Heart left ventricle (tissue), 16 donors: ENCODE measurements around the gene TTC7B. TPM values are rescaled to one million over a fixed set of nuclear protein-coding genes. Genes with fewer than 3 reads are reported as not detected.

Source experiments
- ATAC-seq, 4 donors: fragments of 200-7000 bp; cut with Tn5 transposase; one replicate each; pipeline ENCODE4 v1.9.1; 2020 to 2022; ENCODE audit warnings: moderate library complexity in 4 of 4, mild to moderate bottlenecking in 3 of 4, moderate number of reproducible peaks in 1 of 4
- DNase-seq, 5 donors: peaks; one replicate each; pipeline ENCODE4 v3.0.0-alpha.2; 2020
- H3K27ac ChIP-seq, 12 donors: fragments of 200-600 bp; sonication (generic) in 4 of 12; one replicate each; pipeline versions ENCODE4 v1.5.0 to v1.8.0; 2016 to 2022; ENCODE audit warnings: mild to moderate bottlenecking in 2 of 12
- H3K27me3 ChIP-seq, 9 donors: fragments of 200-600 bp; sonication (generic) in 2 of 9; one replicate each; pipeline versions ENCODE4 v1.5.1 to v1.8.0; 2016 to 2022; ENCODE audit warnings: mild to moderate bottlenecking in 3 of 9
- H3K36me3 ChIP-seq, 9 donors: fragments of 200-600 bp; sonication (generic) in 2 of 9; one replicate each; pipeline versions ENCODE4 v1.5.0 to v1.8.0; 2018 to 2022; ENCODE audit warnings: mild to moderate bottlenecking in 2 of 9
- H3K4me1 ChIP-seq, 12 donors: fragments of 200-600 bp; sonication (generic) in 4 of 12; one replicate each; pipeline versions ENCODE4 v1.5.0 to v1.8.0; 2016 to 2022; ENCODE audit warnings: mild to moderate bottlenecking in 3 of 12
- H3K4me3 ChIP-seq, 12 donors: fragments of 200-600 bp; sonication (generic) in 4 of 12; one replicate each; pipeline versions ENCODE4 v1.5.0 to v1.8.0; 2017 to 2022; ENCODE audit warnings: mild to moderate bottlenecking in 9 of 12, moderate library complexity in 4 of 12
- H3K9me3 ChIP-seq, 12 donors: fragments of 200-600 bp; sonication (generic) in 4 of 12; one replicate each; pipeline versions ENCODE4 v1.5.0 to v1.8.0; 2016 to 2022; ENCODE audit warnings: mild to moderate bottlenecking in 1 of 12
- POLR2A ChIP-seq, 2 donors: fragments of 450-650 bp; IDR thresholded peaks; one replicate each; pipeline ENCODE4 v1.6.1; 2017; ENCODE audit warnings: antibody characterized with exemption in 2 of 2, mild to moderate bottlenecking in 2 of 2, moderate library complexity in 2 of 2
- WGBS, 4 donors: extraction: QIAGEN DNeasy Blood & Tissue Kit in 2 of 4; methylation state at CpG; one replicate each; pipeline versions ENCODE4 v1.1.5 to v1.1.7; 2013 to 2018; 5-methylcytosine and 5-hydroxymethylcytosine counted together
- intact Hi-C, 10 donors: fragments of 100-400 bp; cut with DNase I; formaldehyde crosslinking; loops; one replicate each; pipeline versions ENCODE4 v1.11.1 to v1.14.2; 2022
- polyA plus RNA-seq, 2 donors: library from polyadenylated mRNA; stranded (reverse); fragments of 200-250 nt; gene quantifications; one replicate each; pipeline ENCODE4 v1.2.3, GENCODE V29; 2013
- total RNA-seq, 9 donors: library from RNA; depleted of rRNA in 2 of 9; stranded (reverse); fragments of >200 nt in 2 of 9; fragmentation: NEBNext Ultra II Directional in 3 of 9; extraction: Animal tissue kit (Norgen Biotek cat#: 25700) in 3 of 9; gene quantifications; one replicate each; pipeline versions ENCODE4 v1.1.0 to v1.2.4, GENCODE V29; 2016 to 2023
- TF ChIP-seq, protein P1 (sequence below), 12 donors: fragments of 200-600 bp; sonication (generic) in 4 of 12; IDR thresholded peaks; one replicate each; pipeline versions ENCODE4 v1.5.0 to v1.8.0; 2018 to 2022; ENCODE audit warnings: antibody characterized with exemption in 12 of 12, mild to moderate bottlenecking in 5 of 12
- donor health status: ischemic (EF 13 %, LVEDD 7.1; RV severe dilation, severe dysfunction).
- donor health status: healthy with polysubstance abuse.
- donor health status: DM: no; HTN: yes; CAD: no.
- donor health status: DM: no; HTN: no; CAD: no.
- donor health status: ischemic (EF 25% LVEDD 6.9; RV normal size, moderate dysfunction).
- donor health status: ischemic (EF 25% LVEDD 5.7; RV mildly dilated, moderate dysfunction).
- donor health status: healthy.
- donor health status: DM: yes; HTN: yes; CAD: no.
- donor health status: ischemic (EF 35%, LVEDD 5.7; RV mildly dilated, moderate dysfunction).
- donor health status: nonischemic (EF 11% LVEDD 7.7; RV severe dilation, severe dysfunction).
- donor health status: DM: yes; HTN: yes; CAD: no.
- donor health status: PGD.
- donor health status: ischemic (EF 29% LVEDD 5.4; RV normal size, mild dysfunction).
- donor health status: nonischemic (EF 23%, LVEDD 6.1; RV moderate dilation, normal function).

TTC7B gene
- total and polyA plus RNA-seq, 11 donors: 20.3 to 76.1 (median 62.6) TPM

DNA sequence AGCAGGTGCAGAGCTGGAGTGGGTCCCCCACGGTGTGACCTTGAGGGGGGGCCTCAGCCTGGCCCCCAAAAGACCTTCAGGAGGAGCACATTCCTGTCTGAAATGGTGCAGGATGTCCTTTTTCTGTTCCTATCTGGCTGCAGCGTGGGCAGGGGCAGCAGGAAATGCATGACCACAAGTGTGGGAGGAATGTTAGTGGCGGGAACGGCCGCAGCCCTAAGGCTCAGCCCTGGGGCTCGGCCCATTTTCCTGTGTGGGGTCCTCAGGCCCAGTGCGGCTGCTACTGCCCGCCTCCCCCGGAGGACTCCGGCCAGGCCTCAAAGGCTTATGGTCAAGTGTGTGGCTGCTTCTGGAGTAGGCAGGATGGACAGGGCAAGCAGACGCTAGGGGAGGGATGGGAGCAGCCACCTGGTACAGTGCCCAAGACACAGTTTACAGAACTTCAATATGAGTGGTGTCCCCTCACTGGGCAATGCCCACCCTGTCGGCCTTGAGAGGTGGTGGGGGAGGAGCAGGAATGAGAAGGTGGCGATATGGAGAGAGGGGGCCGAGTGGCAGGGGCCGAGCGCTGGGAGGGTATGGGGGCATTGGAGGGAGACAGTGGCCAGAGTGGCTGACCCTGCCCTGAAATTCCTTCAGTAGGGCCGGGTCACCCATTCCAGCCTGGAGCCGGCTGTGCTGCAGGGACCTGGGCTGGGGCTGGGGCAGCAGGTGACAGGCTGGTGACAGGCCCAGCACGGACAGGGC lies 282.0 kb downstream of the TTC7B start:
- peaks cover 0 to 42% (median 34%) of the 10 kb centered on the region in 12 donors for H3K4me1 ChIP-seq
- peak overlapping the region in 11 of 12 donors; percentile 24 to 90 (median 75) for H3K27ac ChIP-seq
- H3K9me3 ChIP-seq: no peaks in the 10 kb centered on the region
- H3K27me3 ChIP-seq: no peaks in the 10 kb centered on the region
- ATAC-seq (peak in 3 of 4 donors; percentile 27 to 56 (median 47)), DNase-seq (peak in 4 of 5 donors; percentile 52 to 65 (median 56))
- peaks cover 0 to 5% (median 0%) of the 10 kb centered on the region in 9 donors for H3K36me3 ChIP-seq
- 54 to 72% (median 57%) methylated on average over 14 to 19 of the region's 19 CpGs for WGBS, 4 donors
- no peak for TF ChIP-seq POLR2A (IDR thresholded peaks at IDR 0.05)
- TF ChIP-seq, protein P1, sequence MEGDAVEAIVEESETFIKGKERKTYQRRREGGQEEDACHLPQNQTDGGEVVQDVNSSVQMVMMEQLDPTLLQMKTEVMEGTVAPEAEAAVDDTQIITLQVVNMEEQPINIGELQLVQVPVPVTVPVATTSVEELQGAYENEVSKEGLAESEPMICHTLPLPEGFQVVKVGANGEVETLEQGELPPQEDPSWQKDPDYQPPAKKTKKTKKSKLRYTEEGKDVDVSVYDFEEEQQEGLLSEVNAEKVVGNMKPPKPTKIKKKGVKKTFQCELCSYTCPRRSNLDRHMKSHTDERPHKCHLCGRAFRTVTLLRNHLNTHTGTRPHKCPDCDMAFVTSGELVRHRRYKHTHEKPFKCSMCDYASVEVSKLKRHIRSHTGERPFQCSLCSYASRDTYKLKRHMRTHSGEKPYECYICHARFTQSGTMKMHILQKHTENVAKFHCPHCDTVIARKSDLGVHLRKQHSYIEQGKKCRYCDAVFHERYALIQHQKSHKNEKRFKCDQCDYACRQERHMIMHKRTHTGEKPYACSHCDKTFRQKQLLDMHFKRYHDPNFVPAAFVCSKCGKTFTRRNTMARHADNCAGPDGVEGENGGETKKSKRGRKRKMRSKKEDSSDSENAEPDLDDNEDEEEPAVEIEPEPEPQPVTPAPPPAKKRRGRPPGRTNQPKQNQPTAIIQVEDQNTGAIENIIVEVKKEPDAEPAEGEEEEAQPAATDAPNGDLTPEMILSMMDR (IDR thresholded peaks at IDR 0.05): no peak
- H3K4me3 ChIP-seq: no peak overlapping the region
- intact Hi-C loops: loop anchor here in 2 of 10 donors (5.0 to 10.0 kb wide), 2 partner anchors 81 to 137 kb away; partner anchors contain the start of gene CALM1 (in 1 of the 2)

DNA sequence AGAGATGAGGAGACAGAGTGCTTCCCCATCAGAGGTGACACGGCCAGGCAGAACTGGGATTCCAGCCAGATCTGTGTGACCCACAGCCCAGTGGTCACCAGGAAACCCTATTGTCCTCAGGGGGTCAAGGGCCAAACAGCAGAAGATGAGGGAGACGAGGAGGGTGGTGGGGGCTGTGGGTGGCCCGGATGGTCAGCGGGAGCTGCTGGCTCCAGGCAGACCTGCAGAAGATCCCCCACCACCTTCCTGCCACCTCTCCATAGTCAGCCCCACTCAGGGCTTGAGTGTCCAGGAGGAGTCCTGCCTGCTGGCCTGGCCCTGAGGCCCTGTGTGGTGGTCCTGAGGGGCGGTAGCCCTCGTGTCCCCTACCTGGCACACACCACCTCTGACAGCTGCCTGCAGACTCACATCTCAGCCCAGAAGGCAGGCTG lies 282.6 kb downstream of the TTC7B start:
- Histone ChIP-seq H3K36me3 (no peaks in the 10 kb centered on the region), H3K27ac (peak overlapping the region in 11 of 12 donors; percentile 24 to 90 (median 75)), H3K9me3 (no peaks in the 10 kb centered on the region), H3K27me3 (no peaks in the 10 kb centered on the region), H3K4me3 (no peak overlapping the region), H3K4me1 (peaks cover 0 to 42% (median 34%) of the 10 kb centered on the region in 12 donors)
- TF ChIP-seq POLR2A (IDR thresholded peaks at IDR 0.05): no peak
- intact Hi-C loops: loop anchor here in 2 of 10 donors (5.0 to 10.0 kb wide), 2 partner anchors 81 to 136 kb away; partner anchors contain the start of gene CALM1 (in 1 of the 2)
- ATAC-seq: peak in 2 of 4 donors; percentile 26 to 38
- 39 to 59% (median 52%) methylated on average over 3 to 6 of the region's 6 CpGs for WGBS, 4 donors
- DNase-seq: peak in 4 of 5 donors; percentile 18 to 67 (median 56)

DNA sequence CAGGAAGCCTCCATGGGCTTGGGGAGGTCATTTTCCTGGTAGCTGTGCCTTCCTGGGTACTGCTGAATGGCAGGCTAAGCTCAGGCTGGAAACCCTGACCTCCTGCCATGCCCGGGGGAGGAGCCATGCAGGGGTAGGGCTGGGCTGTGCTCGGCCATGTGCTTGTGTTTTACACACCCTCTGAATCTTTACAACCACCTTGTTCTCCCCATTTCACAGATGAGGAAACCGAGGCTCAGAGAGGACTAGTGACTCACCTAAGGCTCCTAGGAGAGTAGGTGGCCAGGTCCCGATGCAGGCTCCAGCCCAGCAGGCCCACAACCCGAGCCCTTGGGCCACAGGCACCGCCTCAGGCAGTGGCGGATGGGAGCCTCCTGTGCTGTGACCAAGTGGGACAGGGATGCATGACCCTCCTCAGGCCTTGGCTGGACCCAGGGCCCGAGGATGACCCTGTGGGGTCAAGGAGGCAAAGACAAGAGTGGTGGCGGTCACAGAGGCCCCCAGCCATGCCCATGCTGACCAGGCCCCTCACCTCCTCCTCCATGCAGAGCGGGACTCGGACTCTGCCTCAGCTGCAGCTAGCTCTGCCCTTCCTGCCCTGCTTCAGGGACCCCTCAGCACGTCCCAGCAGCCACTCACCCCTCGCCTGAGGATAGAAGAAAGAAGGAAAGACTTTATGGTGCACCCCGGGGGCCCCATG lies 283.3 kb downstream of the TTC7B start:
- no peak for TF ChIP-seq POLR2A (IDR thresholded peaks at IDR 0.05)
- TF ChIP-seq, protein P1 (IDR thresholded peaks at IDR 0.05): no peak
- WGBS, 4 donors: 82 to 88% (median 87%) methylated on average over 8 to 14 of the region's 14 CpGs
- H3K4me3 ChIP-seq: no peak overlapping the region
- ATAC-seq (no peak), DNase-seq (peak in 1 of 5 donors; percentile 54)
- intact Hi-C loops: loop anchor here in 2 of 10 donors (5.0 to 10.0 kb wide), 2 partner anchors 82 to 136 kb away; partner anchors contain the start of gene CALM1 (in 1 of the 2)
- peak overlapping the region in 6 of 12 donors; percentile 62 to 83 (median 76) for H3K27ac ChIP-seq
- H3K9me3 ChIP-seq: no peaks in the 10 kb centered on the region
- H3K27me3 ChIP-seq: no peaks in the 10 kb centered on the region
- no peaks in the 10 kb centered on the region for H3K36me3 ChIP-seq
- peaks cover 0 to 42% (median 34%) of the 10 kb centered on the region in 12 donors for H3K4me1 ChIP-seq

DNA sequence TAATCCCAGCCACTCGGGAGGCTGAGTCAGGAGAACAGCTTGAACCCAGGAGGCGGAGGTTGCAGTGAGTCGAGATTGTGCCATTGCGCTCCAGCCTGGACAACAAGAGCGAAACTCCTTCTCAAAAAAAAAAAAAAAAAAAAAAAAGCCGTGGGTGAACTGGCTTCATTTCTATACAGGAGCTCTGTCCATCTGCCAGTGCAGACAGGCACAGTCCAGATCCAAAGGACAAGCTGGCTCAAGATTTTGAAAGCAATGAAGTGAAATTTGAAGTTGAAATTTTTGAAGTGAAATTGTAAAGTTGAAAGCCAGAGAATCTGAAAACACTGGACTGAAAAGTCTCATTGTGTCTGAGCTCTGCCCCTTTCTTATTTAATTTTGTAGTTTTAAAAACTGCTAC lies 284.7 kb downstream of the TTC7B start:
- DNase-seq (peak in 2 of 5 donors; percentile 7 to 10), ATAC-seq (no peak)
- no peak for TF ChIP-seq POLR2A (IDR thresholded peaks at IDR 0.05)
- TF ChIP-seq, protein P1 (IDR thresholded peaks at IDR 0.05): no peak
- intact Hi-C loops: loop anchor here in 2 of 10 donors (5.0 to 10.0 kb wide), 2 partner anchors 83 to 134 kb away; partner anchors contain the start of gene CALM1 (in 1 of the 2)
- Histone ChIP-seq H3K4me3 (no peak overlapping the region), H3K27ac (no peak overlapping the region), H3K4me1 (peaks cover 0 to 36% (median 31%) of the 10 kb centered on the region in 12 donors), H3K9me3 (peaks cover 0 to 7% (median 0%) of the 10 kb centered on the region in 12 donors), H3K36me3 (no peaks in the 10 kb centered on the region), H3K27me3 (no peaks in the 10 kb centered on the region)
- 87 to 92% (median 88%) methylated on average over 6 of the region's 6 CpGs for WGBS, 4 donors
